ENCODE measurements around the gene HLCS.

Gene HLCS

DNA sequence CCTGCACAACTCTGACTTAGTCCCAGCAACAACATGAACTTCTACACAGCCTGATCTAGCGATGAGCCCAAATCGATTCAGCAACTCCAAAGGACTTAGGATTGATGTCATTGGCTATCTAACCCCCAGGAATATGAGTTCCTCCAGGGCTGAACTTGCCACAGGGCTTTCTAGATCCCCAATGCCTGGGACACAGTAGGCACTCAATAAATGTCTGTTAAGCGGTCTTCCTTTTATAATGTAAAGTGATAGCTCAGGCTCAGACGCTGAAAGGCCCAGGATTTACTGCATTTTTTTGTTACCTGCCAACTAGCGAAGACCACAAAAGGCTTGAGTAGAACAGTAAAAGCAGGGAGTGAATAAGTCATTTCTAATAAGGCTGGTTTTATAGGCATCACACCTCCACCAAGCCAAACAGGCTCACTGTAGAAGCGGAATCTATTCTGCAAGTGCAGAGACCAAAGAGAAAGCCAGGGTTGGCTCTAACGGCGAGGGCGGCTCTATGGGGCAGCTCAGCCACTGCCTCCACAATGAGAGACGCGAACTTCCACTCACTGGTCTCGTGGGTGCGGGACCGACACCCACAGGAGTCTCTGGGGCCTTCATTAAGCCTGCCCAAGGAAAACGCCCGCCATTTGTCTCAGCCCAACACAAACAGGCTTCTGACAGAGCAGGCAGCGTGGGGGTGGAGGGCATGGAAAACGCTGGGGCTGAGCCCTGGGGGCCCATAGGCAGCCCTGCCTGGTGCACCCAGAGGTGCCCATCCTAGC lies 52.0 kb downstream of the HLCS start:
- no peak for DNase-seq (ENCODE audit: low read depth)

DNA sequence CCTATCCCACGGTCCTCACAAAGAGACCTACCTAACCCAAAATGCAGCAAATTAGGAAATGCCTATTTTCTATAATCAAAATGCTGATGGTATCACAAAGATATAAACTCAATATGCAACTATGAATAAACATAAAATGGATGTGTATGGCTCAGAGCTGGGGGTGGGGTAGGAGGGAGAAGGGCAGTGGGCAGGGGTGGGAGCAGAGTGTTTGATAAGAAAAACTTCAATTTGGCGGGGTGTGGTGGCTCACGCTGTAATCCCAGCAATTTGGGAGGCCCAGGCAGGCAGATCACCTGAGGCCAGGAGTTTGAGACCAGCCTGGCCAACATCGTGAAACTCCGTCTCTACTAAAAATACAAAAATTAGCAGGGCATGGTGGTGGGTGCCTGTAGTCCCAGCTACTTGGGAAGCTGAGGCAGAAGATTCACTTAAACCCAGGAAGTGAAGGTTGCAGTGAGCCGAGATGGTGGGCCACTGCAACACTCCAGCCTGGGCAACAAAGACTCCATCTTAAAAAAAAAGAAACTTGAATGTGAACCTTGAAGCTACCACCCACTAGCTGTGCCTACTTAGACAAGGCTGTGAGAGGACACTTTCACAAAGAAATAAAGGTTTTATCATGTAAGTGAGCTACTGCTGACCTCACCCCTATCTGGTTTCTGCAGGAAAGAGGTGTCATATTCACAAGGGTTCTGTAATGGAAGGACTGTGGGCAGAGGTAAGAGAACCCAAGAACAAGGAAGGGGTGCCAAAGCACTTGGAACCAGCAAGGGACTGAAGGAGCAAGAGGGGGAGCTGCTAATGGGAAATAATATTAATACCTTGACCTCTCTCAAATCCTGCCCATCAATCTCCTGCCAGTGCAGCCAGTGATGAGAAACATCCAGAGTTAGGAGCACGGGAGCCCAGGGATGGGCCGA lies 53.0 kb downstream of the HLCS start:
- no peak for DNase-seq (ENCODE audit: low read depth)

DNA sequence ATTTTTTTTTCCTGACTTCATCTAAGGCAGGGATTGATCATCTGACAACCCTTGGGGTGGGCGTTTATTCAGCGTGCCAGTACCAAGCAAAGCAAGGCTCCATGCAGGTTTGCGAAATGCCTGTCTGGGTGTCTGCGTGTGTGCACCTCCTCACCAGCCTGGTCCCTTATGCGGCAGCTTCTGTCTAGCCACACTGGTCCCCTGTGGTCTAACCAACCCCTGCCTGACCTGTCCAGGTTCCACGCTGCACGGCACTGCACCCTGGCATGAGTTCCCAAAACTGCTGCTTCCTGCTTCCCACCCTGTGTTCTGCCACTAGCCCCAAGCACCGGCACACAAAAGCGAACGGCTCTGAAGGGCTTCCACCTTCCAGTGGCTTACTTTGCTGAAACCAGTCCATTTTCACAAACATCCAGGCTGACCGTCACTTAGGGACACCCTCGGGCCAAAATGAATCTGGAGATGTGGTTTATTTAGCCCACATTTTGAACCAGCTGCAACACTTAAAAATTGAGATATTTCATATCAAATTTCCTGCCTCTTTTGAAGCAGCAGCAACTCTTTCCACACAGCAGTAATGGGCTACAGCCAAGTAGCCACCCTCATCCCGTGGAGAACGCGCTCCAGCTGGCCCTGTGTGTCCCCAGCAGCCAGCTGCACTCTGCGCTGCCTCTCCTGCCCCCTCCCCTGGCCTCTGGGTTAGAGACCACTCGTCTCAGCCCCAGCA lies 55.7 kb downstream of the HLCS start:
- DNase-seq (ENCODE audit: low read depth): no peak

DNA sequence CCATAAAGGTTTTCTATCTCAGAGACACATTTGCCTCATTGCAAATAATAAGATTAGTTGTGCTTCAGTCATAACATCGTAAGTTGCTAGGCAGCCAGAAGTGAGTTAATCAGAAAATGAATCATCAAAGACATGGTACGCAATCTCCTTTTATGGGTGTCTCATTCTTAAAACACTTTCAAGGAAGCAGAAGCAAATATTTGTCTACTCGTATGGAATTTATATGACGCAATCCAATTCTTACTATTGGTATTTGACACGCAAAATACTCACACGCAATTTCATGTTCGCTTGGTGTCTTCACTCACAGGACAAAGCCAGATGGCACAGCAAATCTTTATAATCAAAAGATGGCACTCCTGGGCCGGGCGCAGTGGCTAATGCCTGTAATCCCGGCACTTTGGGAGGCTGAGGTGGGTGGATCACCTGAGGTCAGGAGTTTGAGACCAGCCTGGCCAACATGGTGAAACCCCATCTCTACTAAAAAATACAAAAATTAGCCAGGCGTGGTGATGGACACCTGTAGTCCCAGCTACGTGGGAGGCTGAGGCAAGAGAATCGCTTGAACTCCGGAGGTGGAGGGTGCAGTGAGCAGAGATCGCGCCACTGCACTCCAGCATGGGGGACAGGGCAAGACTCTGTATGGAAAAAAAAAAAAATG lies 56.4 kb downstream of the HLCS start:
- DNase-seq (ENCODE audit: low read depth): no peak

DNA sequence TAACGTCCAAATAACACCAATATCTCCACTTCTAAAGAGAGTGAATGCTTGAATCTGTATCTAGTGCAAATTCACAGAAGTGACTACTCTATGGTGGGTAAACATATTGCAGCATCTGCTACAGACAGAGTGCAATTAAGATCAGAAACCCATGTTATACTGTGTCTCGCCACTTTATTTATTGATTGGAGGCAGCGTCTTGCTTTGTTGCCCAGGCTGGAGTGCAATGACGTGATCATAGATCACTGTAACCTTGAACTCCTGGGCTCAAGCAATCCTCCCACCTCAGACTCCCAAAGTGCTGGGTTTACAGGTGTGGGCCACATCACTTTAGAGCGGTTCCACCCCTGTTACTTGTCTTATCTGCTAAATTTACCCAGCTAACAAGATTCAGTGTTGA lies 57.0 kb downstream of the HLCS start:
- no peak for DNase-seq (ENCODE audit: low read depth)

DNA sequence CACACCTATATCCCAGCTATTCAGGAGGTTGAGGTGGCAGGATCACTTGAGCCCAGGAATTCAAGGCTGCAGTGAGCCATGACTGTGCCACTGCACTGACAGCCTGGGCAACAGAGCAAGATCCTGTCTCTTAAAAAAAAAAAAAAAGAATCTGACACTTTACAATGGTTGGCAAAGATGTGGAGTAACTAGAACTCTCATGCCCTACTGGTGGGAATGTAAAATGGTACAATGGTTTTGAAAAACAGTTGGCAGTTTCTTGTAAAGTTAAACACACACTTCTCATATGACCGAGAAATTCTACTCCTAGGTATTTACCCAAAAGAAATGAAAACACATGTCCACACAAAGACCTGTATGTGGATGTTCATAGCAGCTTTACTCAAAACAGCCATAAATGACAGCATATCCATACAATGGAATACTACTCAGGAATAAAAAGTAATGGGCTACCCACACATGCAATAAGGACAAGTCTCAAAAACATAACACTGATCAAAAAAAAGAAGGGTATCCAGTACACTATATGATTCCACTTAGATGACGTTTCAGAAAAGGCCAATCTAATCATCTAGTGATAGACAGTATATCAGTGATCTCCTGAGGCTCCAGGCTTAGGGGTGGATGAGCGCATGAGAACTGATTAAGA lies 58.1 kb downstream of the HLCS start:
- DNase-seq (ENCODE audit: low read depth): no peak

DNA sequence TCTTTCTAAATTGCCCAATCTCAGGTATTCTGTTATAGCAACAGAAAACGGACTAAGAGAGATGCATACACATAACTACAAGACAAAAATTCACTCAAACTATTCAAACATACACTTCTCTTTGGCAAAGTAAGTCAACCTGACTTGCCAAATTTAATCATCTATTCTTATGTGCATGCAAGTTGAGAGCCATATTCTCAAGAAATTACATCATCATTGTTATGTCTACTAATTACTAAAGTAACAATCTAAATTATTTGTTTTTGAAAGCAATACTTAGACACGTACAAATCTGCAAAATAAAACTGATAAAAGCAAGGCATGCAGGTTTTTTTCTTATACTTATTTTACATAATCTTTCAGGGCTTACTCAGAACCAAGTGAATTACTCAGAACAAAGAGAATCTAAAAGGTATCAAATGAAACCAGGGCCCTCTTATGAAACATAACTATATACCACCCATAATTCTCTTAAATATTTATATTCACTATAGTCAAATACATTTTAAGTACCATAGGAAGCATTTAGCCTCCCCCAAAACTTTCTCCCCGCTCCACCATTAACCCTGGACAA lies 62.3 kb downstream of the HLCS start:
- no peak for DNase-seq (ENCODE audit: low read depth)

DNA sequence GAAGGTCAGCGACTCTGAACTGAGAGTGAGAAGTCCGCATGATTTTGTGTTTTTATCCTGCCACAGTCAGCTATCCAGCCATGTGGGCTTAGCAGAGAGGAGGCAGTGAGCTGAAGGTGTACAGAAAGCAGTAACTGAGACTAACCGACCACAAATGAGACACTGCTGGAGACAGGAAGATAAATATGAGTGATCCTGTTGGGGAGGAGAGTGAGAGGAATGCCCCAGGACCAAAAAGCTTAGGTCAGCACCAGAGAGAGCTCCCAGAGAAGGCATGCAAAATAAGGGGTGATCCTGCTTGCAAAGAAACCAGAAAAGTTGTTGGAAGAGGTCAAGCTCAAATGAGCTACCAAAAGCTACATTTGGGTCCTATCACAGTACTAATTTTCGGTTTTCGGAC lies 63.7 kb downstream of the HLCS start:
- DNase-seq (ENCODE audit: low read depth): no peak

DNA sequence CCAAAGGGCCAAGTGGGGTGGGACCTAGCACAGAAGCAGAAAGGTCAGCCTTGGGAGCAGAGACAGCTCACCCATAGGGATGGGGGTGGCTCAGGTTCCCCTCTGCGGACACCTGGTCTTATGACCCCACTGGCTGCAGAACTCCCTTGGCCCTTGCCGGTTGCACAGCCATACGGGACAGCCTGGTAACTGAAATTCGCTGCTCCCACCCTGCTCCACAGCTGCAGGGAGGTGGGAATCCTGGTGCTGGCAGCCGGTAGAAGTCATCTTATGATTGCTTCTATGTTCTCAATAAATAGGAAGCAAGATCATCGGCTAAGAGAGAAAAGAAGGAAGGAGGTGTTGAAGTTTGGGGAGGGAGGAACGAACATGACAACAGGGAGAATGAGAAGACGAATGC lies 64.1 kb downstream of the HLCS start:
- no peak for DNase-seq (ENCODE audit: low read depth)

DNA sequence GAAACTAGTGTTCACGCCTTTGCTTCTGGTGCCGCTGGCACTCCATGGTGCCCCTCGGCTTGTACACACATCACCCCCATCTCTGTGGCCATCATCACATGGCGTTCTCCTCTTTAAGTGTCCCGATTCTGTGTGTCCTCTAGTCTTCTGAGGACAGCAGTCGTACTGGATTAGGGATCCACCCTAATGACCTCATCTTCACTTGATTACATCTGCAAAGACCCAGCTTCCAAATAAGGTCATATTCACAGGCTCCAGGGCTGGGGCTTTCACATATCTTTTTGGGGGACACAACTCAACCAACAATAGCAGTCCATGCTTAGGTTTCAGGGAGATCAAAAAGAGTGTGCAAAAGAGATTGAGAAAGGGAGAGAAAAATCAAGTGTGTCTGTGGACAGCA lies 64.9 kb downstream of the HLCS start:
- DNase-seq (ENCODE audit: low read depth): no peak

DNA sequence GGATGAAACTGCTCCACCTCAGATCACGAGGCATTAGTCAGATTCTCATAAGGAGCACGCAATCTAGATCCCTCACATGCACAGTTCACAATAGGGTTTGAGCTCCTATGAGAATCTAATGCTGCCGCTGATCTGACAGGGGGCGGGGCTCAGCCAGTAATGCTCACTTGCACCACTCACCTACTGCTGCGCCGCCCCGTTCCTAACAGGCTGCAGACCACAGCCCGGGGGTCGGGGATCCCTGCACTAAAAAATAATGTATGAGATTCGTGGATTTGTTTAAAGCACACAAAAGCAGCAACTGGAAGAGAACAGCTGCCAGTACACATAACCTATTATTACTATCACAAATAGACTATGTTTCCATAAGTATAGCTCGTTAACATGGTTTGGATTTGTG lies 72.9 kb downstream of the HLCS start:
- no peak for DNase-seq (ENCODE audit: low read depth)

DNA sequence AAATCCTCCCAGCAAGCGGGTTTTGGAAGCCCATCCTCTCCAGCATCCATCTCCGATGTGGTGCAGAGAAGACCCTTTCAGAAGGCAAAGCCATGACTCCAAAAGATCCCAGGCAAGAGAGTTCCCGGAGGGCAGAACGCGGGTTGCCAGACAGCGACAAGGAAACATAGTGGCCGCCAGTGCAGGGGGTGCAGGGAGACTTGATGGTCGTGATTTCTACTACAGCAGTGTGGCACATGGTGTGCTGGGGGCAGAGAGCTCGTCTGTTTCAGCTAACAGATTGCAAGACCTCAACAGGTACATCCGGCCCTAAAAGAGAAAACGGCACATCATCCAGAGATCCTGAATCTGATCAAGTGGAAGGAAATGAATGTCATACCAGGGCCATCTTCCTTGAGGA lies 74.3 kb downstream of the HLCS start:
- no peak for DNase-seq (ENCODE audit: low read depth)

DNA sequence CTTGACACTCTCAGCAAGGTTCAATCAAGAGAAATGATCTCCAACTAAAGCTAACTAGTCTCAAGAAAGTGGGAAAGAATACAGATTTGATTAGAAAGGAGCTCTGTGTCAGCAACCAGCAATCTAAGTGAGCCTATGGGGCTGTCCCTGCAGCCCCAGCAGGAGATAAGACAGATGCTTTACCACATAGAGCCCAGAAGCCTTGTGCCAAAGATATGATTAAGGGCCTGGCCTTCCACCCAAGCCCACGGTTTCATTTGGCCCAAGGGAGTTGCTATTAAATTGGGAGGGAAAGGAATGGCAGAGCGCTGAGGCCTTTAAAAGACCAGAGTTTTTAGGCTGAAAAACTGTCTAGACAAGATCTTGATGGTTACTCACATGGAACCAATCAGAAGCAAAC lies 74.8 kb downstream of the HLCS start:
- no peak for DNase-seq (ENCODE audit: low read depth)

DNA sequence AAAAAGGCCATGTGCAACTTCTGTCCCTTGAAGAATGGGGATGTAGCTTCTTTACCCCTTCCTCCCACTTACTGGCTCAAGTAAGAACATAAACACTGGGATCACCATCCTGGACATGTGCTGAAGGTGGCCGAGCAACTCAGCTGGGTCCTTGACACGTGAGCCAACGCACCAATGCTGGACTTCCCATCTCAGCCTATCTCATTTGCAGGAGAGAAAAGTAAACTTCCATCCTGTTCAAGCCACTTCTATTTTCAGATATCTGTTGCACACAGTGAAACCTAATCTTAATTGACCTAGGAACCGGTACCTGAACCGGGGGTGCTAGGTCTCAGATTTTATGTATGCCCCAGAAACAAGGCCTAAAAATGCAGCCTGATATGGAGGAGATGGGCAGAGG lies 75.3 kb downstream of the HLCS start:
- no peak for DNase-seq (ENCODE audit: low read depth)

DNA sequence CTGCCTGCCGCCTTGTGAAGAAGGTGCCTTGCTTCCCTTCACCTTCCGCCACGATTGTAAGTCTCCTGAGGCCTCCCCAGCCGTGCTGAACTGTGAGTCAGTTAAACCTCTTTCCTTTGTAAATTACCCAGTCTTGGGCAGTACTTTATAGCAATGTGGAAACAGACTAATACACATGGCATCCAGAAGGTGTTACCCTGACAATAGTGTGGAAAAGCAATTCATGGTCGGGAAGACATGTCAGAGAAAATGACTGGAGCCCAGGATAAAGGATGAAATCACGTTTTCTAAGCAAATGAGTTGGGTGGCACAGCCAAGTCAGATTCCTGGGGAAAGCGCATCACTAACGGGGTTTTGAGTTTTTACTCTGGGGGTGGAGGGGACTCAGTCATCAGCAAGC lies 76.4 kb downstream of the HLCS start:
- DNase-seq (ENCODE audit: low read depth): no peak

DNA sequence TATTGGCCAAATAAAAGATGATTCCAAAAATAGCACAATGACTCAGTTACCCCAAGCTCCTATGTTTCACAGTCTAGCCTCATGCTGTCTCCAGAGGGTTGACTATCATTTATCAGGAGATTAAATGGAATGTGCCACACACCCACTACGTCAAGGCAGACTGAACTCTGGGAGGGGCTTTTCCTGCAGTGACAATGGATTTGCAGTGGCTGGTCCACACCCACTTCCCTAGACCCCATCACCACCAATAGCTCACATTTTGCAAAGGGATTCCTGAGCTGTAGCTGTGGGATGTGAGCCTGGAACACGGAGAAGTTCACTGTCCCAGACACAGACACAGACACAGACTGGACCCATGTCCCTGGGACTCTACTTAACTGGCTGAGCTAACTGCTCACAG lies 77.1 kb downstream of the HLCS start:
- DNase-seq (ENCODE audit: low read depth): no peak

DNA sequence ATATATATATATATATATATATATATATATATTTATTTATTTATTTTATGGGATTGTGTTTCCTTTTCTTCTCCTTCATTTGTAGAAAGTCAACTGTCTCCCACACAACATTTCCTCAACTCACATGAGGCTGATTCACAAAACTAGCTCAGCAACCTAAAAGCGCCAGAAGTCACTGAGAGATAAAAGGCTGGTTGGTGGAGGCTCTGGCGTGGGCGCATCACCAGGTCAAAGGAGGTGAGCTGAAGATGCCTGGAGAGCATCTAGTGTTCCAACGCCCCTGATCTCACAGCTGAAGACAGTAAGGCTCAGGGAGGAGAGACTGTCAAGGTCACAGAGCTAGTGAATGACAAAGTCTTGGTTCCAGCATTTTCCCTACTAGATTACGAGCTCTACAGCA lies 78.0 kb downstream of the HLCS start:
- no peak for DNase-seq (ENCODE audit: low read depth)

DNA sequence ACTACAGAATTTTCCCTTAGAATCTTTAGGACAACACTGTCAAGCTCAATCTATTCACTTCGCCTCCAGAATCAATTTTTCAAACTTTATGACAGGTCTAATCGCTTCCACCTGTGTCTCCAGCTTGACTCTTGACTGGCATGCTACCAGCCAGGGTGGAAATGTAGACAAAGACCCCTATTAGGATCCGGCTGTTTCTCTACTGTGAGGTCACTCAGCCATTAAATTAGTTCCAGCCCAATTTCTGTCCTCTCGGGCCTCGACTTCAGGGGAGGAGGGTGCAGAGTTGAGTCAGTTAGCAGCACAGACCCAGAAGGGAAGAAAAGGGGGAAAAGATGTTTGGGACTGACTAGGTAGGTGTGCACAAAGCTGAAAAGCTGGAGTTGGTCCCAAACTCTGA lies 78.5 kb downstream of the HLCS start:
- no peak for DNase-seq (ENCODE audit: low read depth)

DNA sequence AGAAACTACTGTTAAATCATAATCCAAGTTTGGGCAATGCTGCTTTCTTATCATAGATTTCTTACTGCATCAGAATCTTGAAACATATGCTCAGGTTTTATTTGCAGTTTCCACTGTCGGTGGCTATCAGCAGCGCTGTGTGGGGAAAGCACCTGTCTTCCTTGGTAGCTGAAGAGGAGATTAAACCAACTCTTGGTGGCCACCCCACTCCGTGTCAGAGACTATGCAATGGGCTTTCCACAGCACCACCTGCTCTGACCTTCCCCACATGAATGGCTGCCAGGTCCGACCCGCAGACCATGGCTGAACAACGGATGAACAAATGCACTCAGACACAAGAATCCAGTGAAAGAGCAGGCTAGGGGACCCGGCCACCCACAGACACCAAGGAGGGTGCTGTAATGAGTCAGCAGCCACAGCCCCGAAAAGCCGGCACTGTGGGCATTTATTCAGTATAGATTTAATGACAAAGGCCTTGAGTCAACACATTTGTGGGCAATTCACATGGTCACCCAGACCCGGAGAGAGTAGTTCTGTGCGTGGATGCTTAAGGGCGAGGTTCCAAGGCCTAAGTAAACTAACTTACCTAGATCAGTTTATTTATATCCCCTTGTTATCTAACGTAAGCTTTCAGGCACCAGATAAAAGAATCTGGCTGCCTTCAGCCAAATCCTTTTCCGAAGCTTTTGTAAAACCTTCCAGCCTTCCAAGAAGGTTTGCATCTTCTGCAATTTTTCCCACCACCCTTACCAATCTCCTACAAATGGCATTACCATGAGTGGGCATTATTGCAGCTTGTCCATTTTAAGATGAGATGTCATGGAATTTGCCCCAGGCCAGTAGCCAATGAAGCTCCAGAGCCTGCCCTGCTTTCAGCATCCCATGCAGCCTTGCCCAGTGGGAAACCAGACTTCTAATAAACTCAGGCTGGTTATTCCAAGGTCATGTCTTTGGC lies 82.7 kb downstream of the HLCS start:
- DNase-seq (ENCODE audit: low read depth): no peak

DNA sequence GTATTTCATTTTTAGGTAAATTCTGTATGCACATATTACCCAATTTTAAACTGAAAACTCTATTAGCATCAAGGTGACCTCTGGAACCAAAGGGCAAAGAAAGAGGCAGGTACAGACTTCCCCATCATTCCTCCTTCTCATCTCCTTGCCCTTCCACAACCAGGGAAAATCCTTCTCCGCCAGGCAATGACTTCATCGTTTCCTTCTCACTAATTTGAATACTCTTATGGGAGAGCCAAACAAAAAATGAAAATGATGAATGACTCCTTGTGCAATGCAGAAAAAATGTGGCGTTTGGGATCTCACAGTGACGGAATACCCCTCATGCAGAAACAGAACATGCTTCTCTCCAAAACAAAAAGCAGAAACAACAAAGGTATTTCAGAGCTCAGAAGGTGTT lies 83.7 kb downstream of the HLCS start:
- no peak for DNase-seq (ENCODE audit: low read depth)
